Thoracic aorta (tissue), 2 donors: Measurements from ENCODE around the gene ADCY5. TPM values are rescaled to one million over a fixed set of nuclear protein-coding genes. Genes with fewer than 3 reads are reported as not detected.

Experiments used
- ATAC-seq: fragments of 150-250 bp; one replicate; pipeline ENCODE4 v1.8.0; 2017; ENCODE audit warnings: low read depth; ENCODE audit not compliant: insufficient number of reproducible peaks, low FRiP score
- DNase-seq: peaks from one replicate; pipeline ENCODE4 v3.0.0-alpha.2; 2020; ENCODE audit warnings: low spot score
- H3K27ac ChIP-seq, 2 donors: fragments of 200-600 bp; sonication (generic); 1 replicate in 1 of 2; 2 replicates in 1 of 2; pipeline ENCODE4 v1.5.1; 2016; ENCODE audit warnings: mild to moderate bottlenecking in 2 of 2, moderate library complexity in 2 of 2
- H3K27me3 ChIP-seq: fragments of 200-600 bp; sonication (generic); replicated peaks from 2 replicates; pipeline ENCODE4 v1.6.0; 2016; ENCODE audit warnings: mild to moderate bottlenecking; ENCODE audit not compliant: insufficient read depth
- H3K36me3 ChIP-seq: fragments of 200-600 bp; sonication (generic); one replicate; pipeline ENCODE4 v1.5.1; 2016
- H3K4me1 ChIP-seq, 2 donors: fragments of 200-600 bp; sonication (generic); 1 replicate in 1 of 2; 2 replicates in 1 of 2; pipeline versions ENCODE4 v1.5.1 to v1.6.0; 2016; ENCODE audit warnings: low read depth in 2 of 2, mild to moderate bottlenecking in 1 of 2; ENCODE audit not compliant: control insufficient read depth in 1 of 2
- H3K4me3 ChIP-seq: fragments of 200-600 bp; sonication (generic); 2 replicates; pipeline ENCODE4 v1.5.1; 2016; ENCODE audit warnings: mild to moderate bottlenecking
- H3K9me3 ChIP-seq: fragments of 200-600 bp; sonication (generic); 2 replicates; pipeline ENCODE4 v1.5.1; 2016
- total RNA-seq, 2 donors: library from RNA; depleted of rRNA; stranded (reverse); fragments of >200 nt; gene quantifications; one replicate each; pipeline versions ENCODE4 v1.1.0 to v1.2.3, GENCODE V29; 2016
- TF ChIP-seq, protein P1 (sequence below): fragments of 200-600 bp; sonication (generic); IDR thresholded peaks from one replicate; pipeline ENCODE4 v1.5.1; 2019; ENCODE audit warnings: antibody characterized with exemption

Gene ADCY5
- total RNA-seq, 2 donors from 2014 or later: 104 to 123 TPM

DNA sequence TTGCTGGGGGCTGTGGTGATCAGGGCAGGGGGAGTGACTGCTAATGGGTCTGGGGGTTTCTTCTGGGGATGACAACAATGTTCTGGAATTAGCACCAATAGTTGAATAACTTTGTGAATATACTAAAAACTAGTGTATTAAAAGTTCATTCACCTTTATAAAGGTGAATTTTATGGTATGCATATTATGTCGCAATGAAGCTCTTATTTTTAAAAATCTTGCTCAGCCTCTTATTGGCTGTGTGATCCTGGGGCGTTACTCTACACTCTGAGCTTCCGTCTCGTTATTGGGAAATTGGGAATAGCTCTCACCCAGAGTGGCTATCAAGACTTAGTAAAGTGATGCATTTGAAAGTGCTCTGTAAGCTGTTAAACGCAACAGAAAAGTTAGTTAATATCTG lies 141.8 kb downstream of the ADCY5 start:
- TF ChIP-seq, protein P1, sequence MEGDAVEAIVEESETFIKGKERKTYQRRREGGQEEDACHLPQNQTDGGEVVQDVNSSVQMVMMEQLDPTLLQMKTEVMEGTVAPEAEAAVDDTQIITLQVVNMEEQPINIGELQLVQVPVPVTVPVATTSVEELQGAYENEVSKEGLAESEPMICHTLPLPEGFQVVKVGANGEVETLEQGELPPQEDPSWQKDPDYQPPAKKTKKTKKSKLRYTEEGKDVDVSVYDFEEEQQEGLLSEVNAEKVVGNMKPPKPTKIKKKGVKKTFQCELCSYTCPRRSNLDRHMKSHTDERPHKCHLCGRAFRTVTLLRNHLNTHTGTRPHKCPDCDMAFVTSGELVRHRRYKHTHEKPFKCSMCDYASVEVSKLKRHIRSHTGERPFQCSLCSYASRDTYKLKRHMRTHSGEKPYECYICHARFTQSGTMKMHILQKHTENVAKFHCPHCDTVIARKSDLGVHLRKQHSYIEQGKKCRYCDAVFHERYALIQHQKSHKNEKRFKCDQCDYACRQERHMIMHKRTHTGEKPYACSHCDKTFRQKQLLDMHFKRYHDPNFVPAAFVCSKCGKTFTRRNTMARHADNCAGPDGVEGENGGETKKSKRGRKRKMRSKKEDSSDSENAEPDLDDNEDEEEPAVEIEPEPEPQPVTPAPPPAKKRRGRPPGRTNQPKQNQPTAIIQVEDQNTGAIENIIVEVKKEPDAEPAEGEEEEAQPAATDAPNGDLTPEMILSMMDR: no peak
- DNase-seq (no peak), ATAC-seq (no peak)
- no peak overlapping the region for H3K4me3 ChIP-seq
- H3K9me3 ChIP-seq: no peaks in the 10 kb centered on the region
- peaks cover 43% of the 10 kb centered on the region for H3K36me3 ChIP-seq
- H3K27me3 ChIP-seq: no peaks in the 10 kb centered on the region
- H3K27ac ChIP-seq: no peak overlapping the region
- no peaks in the 10 kb centered on the region for H3K4me1 ChIP-seq

DNA sequence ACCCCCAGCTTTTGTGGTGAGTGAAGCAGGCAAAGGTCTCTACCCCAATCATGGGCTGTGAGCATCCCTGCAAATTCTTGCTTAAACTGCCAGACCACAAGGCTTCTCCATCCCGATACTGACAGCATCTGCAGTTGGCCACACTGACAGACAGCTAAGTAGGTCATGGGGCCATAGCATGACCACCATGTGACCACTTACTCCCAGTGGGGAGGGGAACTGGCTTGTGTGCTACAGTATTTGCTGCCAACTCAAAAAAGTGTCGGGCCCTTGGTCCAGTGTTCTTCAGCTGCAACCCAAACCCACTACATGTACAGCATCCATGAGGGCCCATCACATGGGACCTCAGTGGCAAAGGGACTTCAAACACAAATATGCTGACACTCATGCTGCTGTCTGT lies 143.7 kb downstream of the ADCY5 start:
- no peaks in the 10 kb centered on the region for H3K27me3 ChIP-seq
- H3K4me3 ChIP-seq: no peak overlapping the region
- no peaks in the 10 kb centered on the region for H3K4me1 ChIP-seq
- H3K9me3 ChIP-seq: no peaks in the 10 kb centered on the region
- ATAC-seq (no peak), DNase-seq (no peak)
- H3K27ac ChIP-seq: no peak overlapping the region
- peaks cover 50% of the 10 kb centered on the region for H3K36me3 ChIP-seq
- TF ChIP-seq, protein P1: no peak

DNA sequence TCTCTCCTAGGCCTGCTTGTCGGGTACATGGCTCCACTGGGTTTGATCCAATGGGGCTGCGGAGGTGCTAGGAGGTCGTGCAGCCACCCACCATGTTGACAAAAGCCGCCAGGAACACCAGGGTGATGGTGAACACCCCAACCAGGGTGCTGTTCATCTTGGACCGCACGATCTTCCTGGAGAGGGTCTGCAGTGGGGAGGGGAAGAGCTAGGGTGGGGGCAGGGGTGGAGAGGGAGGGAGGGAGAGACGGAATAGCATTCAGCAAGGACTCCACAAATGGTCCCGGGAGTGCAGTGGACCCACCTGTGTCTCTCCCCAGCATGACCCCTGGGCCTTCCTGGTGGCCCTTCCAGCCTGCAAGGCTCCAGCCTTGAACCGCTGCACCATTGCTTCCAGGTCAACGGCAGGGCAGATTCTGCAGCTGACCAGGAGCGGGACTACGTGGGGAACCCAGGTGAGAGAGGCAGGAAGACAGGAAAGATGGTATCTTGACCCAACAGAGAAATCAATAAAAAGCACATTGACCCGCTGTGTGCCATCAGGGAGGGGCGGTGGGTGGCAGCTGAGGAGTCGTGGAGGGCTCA lies 144.8 kb downstream of the ADCY5 start:
- H3K27me3 ChIP-seq: no peaks in the 10 kb centered on the region
- no peak overlapping the region for H3K27ac ChIP-seq
- TF ChIP-seq, protein P1: no peak
- H3K36me3 ChIP-seq: peaks cover 48% of the 10 kb centered on the region
- ATAC-seq: no peak
- no peaks in the 10 kb centered on the region for H3K4me1 ChIP-seq
- H3K4me3 ChIP-seq: no peak overlapping the region
- no peak for DNase-seq
- H3K9me3 ChIP-seq: no peaks in the 10 kb centered on the region

DNA sequence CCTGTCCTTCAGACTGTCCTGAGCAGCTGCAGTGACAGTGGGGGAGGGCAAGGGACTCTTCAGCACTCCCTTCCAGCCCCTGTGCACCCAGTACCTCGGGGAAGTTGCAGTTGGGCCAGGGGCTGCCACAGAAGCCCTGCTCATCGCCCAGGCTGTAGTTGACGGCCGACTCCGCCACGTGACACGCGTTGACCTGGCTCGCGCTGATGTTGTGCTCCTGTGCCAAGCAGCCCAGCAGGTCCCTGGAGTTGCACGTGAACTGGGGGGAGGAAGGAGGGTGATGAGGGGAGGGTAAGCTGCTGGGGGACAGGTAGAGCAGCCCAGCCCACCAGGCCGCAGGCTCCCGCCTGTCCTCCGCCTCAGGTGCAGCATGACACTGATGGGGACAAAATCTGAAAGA lies 145.9 kb downstream of the ADCY5 start:
- Histone ChIP-seq H3K4me3 (no peak overlapping the region), H3K9me3 (no peaks in the 10 kb centered on the region), H3K27me3 (no peaks in the 10 kb centered on the region), H3K36me3 (peaks cover 51% of the 10 kb centered on the region), H3K4me1 (no peaks in the 10 kb centered on the region), H3K27ac (no peak overlapping the region)
- TF ChIP-seq, protein P1: no peak
- ATAC-seq: no peak
- no peak for DNase-seq

DNA sequence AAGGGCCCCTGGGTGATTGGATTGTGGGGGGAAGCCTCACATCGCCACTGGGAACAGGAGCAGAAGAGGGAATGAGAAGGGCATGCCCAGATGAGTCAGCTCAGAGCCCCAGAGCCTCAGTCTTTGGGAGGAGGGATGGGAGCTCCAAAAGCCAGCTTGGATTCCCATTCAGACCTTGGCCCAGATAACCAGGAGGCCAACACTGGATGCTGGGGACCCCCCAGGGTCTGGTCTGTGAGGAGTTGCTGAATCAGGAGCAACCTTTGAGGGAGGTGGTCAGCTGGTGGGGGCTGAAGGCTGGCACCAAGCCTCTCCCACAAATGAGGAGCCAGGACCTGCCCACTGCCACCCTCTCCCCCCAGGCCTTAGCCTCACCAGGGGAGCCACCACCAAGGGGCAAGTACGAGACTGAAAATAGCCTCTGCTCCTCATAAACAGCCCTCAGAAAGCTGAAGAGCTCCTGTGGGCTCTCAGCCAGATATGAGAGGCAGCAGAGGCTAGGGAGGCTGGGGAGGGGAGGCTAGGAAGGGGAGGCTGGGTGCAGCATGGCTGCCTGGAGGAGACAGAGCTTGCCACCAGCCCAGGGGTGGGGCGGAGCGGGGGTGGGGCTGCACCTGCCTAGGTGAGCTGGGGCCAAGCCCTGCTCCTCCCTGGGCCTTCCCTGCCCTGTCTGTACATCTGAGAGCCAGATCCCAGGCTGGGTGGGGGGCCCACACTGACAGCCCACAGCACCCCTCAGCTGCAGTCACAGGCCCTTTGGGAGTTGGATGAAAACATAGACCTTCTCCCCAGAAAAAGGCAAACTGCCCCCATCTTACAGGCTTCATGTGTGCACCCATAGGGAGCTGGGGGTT lies 147.3 kb downstream of the ADCY5 start:
- ATAC-seq (no peak), DNase-seq (no peak)
- no peaks in the 10 kb centered on the region for H3K27me3 ChIP-seq
- no peaks in the 10 kb centered on the region for H3K4me1 ChIP-seq
- H3K9me3 ChIP-seq: no peaks in the 10 kb centered on the region
- no peak overlapping the region for H3K27ac ChIP-seq
- TF ChIP-seq, protein P1: no peak
- H3K4me3 ChIP-seq: no peak overlapping the region
- peaks cover 60% of the 10 kb centered on the region for H3K36me3 ChIP-seq
